ENCODE results near the gene CEACAM18.
"Not testable (repeated sequence)": the region's sequence is repeated elsewhere in the genome, so short reads cannot be mapped to it uniquely, and the experiment has no call there.

CEACAM18 gene

GRCh38 chr19:51478381-51479234, at the start of gene CEACAM18:
CEACAM18 (plus strand) TSS chr19:51478539.
- DNase-seq: no peak

- no peak for DNase-seq
Measured at GRCh38 chr19:51430221-51430620, 48.1 kb upstream of the CEACAM18 start.

- no peak for DNase-seq
Measured at GRCh38 chr19:51431124-51431523, 47.2 kb upstream of the CEACAM18 start.

- no peak for DNase-seq
Measured at GRCh38 chr19:51433043-51433442, 45.3 kb upstream of the CEACAM18 start.

- DNase-seq: no peak
Measured at GRCh38 chr19:51434456-51434855, 43.9 kb upstream of the CEACAM18 start.

GRCh38 chr19:51439021-51439465, 39.3 kb upstream of the CEACAM18 start:
- no peak for DNase-seq

- no peak for DNase-seq
Measured at GRCh38 chr19:51440052-51440451, 38.3 kb upstream of the CEACAM18 start.

GRCh38 chr19:51440846-51441409, 37.4 kb upstream of the CEACAM18 start:
- no peak for DNase-seq

- no peak for DNase-seq
Measured at GRCh38 chr19:51441410-51442390, 36.6 kb upstream of the CEACAM18 start.

- DNase-seq: not testable (repeated sequence)
Measured at GRCh38 chr19:51447510-51447909, 30.8 kb upstream of the CEACAM18 start.

- DNase-seq: no peak
Measured at GRCh38 chr19:51448011-51448410, 30.3 kb upstream of the CEACAM18 start.

GRCh38 chr19:51448411-51449016, 29.8 kb upstream of the CEACAM18 start:
- DNase-seq: no peak

GRCh38 chr19:51450730-51451307, 27.5 kb upstream of the CEACAM18 start:
- no peak for DNase-seq

GRCh38 chr19:51456541-51457290, 21.6 kb upstream of the CEACAM18 start:
- DNase-seq: no peak

- DNase-seq: no peak
Measured at GRCh38 chr19:51457351-51458013, 20.9 kb upstream of the CEACAM18 start.

- DNase-seq: no peak
Measured at GRCh38 chr19:51458051-51458645, 20.2 kb upstream of the CEACAM18 start, which contains the start of gene SIGLEC8. SIGLEC8 (minus strand) TSS chr19:51458454; CDS start chr19:51458387, 67 bp downstream.

- DNase-seq: no peak
Measured at GRCh38 chr19:51458899-51459505, 19.3 kb upstream of the CEACAM18 start.

GRCh38 chr19:51460164-51460992, 18.0 kb upstream of the CEACAM18 start:
- no peak for DNase-seq

GRCh38 chr19:51461723-51462161, 16.6 kb upstream of the CEACAM18 start:
- no peak for DNase-seq

Measured in NCI-H2029 (cell line).